ENCODE measurements around the gene TNS3. TPM values are rescaled to one million over a fixed set of nuclear protein-coding genes. Genes with fewer than 3 reads are reported as not detected.

TNS3 gene
- total RNA-seq, 1 donor from 2014 or later, result 89.8 TPM

DNA sequence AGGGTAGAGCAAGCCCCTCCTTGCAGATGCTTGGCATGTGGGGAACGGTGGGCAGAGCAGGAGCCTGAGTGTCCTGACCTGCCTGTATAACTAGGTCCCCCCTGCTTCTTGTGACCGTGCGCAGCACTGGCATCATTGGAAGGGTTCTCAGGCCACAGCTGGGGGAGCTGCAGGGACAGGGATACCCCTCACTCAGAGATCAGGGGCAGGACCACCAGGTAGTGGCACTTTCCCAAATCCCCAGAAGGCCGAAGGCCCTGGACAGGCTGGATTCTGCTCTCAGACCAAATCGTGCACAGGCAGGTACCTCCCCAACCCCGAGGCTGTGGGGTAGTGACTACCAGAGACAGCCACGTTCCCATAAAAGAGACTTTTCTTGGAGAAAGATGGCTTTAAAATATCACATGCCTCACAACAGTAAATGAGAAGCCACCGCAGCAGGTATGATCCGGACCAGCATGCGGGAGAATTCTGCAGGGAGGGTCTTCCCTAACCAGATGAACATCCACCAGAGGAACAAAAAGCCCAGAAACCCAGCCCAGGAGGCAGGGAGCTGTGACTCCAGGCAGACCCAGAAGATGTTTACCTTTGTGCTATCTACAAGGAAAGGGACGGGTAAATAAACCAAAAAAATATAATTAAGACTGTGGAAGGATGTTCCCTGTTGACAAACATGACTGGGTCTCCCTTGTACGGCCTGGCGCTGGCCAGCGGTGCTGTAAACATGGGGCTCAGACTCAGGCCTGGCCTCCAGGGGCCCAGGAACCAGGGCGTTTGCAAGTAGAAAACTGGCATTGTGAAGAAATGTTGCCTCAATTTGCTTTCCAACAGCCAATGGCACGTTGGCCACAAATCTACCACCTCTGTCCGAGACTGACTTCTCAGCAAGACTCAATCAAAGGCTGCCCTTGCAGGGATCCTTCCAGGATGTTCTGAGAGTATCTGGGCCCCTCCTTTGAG lies 180.0 kb downstream of the TNS3 start:
- H3K9me3 ChIP-seq, result no peaks in the 10 kb centered on the region

DNA sequence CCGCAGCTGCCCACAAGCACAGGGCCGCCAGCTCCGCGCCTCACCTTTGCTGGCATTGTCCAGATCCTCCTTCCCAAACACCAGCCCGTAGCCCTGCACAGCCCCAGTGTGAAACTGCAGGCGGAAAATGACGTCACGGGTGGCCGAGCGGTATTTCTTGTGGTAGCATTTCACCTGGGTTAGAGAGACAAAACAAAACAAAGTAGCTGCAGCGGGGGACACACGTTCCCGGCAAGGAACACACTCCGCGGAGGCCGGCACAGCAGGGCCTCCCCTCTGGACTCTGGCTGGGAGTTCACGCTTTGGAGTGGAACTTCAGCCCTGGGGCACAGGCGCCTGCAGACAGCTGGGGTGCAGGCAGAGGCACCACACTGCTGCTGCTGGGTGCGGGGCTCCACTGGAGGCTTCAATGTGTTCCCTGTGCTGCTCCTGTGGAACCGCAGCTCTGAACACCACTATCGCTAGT lies 181.1 kb downstream of the TNS3 start:
- Histone ChIP-seq H3K4me1 (peaks cover 0 to 9% of the 10 kb centered on the region in 2 donors), H3K36me3 (peaks cover 18 to 27% of the 10 kb centered on the region in 2 donors), H3K27ac (no peak overlapping the region), H3K9me3 (no peaks in the 10 kb centered on the region), H3K4me3 (no peak overlapping the region), H3K27me3 (no peaks in the 10 kb centered on the region)
- TF ChIP-seq, protein P1, sequence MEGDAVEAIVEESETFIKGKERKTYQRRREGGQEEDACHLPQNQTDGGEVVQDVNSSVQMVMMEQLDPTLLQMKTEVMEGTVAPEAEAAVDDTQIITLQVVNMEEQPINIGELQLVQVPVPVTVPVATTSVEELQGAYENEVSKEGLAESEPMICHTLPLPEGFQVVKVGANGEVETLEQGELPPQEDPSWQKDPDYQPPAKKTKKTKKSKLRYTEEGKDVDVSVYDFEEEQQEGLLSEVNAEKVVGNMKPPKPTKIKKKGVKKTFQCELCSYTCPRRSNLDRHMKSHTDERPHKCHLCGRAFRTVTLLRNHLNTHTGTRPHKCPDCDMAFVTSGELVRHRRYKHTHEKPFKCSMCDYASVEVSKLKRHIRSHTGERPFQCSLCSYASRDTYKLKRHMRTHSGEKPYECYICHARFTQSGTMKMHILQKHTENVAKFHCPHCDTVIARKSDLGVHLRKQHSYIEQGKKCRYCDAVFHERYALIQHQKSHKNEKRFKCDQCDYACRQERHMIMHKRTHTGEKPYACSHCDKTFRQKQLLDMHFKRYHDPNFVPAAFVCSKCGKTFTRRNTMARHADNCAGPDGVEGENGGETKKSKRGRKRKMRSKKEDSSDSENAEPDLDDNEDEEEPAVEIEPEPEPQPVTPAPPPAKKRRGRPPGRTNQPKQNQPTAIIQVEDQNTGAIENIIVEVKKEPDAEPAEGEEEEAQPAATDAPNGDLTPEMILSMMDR (IDR thresholded peaks at IDR 0.05), result no peak
- intact Hi-C loops (cut with DNase I), result no loop called here
- DNase-seq (ENCODE audit: low spot score in 2 of 2), result peak in 1 of 2 donors; percentile 46

More for the DNA sequence above, 180.0 kb downstream of the TNS3 start:
- intact Hi-C loops (cut with DNase I), result no loop called here
- no peak overlapping the region for H3K4me3 ChIP-seq
- TF ChIP-seq, protein P1 (IDR thresholded peaks at IDR 0.05), result no peak
- H3K4me1 ChIP-seq, result peaks cover 5 to 21% of the 10 kb centered on the region in 2 donors
- peaks cover 7 to 16% of the 10 kb centered on the region in 2 donors for H3K36me3 ChIP-seq
- peak in 1 of 2 donors; percentile 35 for DNase-seq (ENCODE audit: low spot score in 2 of 2)
- no peak overlapping the region for H3K27ac ChIP-seq
- H3K27me3 ChIP-seq, result no peaks in the 10 kb centered on the region

DNA sequence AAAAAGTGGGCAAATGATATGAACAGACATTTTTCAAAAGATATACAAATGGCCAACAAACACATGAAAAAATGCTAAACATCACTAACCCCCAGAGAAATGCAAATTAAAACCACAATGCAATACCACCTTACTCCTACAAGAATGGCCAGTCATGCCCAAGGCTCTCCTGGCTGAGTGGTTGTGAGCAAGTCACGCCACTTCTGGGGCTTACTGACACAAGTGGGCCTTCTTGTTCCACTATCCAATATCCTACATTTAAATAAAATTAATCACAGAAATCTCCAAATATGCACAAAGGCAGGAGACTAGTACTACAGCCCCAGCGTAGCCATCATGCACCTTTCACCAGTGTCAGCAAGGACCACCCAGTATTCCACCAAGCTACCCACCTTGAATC lies 181.9 kb downstream of the TNS3 start:
- no peak overlapping the region for H3K4me3 ChIP-seq
- TF ChIP-seq, protein P1 (IDR thresholded peaks at IDR 0.05), result no peak
- no peaks in the 10 kb centered on the region for H3K27me3 ChIP-seq
- intact Hi-C loops (cut with DNase I), result no loop called here
- peaks cover 0 to 2% of the 10 kb centered on the region in 2 donors for H3K4me1 ChIP-seq
- DNase-seq (ENCODE audit: low spot score in 2 of 2), result peak in 1 of 2 donors; percentile 30
- peaks cover 22 to 35% of the 10 kb centered on the region in 2 donors for H3K36me3 ChIP-seq
- H3K27ac ChIP-seq, result no peak overlapping the region
- no peaks in the 10 kb centered on the region for H3K9me3 ChIP-seq

DNA sequence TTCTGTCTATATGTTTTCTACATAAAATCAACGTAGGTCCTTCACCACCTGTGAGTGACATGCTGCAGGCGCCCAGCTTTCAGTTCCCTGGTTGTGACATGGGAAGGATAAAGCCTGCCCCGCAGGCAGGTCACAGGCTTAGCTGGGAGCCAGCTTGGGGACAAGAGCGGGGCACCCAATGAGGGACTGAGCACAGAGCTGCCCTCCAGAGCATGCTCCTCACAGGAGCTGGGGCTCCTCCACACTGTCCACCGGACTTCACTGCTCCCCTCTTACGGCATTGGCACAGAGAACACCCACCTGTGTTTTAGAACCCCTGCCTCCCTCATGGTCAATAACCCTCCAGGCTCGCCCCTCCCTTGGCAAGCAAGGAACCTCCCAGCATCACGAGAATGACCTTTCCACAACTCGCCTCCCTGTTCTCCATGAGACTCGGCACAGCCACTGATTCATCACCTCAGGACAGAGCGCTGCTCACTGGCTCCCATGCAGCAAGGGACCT lies 187.1 kb downstream of the TNS3 start:
- peaks cover 23 to 39% of the 10 kb centered on the region in 2 donors for H3K36me3 ChIP-seq
- no peak overlapping the region for H3K4me3 ChIP-seq
- no peaks in the 10 kb centered on the region for H3K27me3 ChIP-seq
- H3K9me3 ChIP-seq, result no peaks in the 10 kb centered on the region
- no peak overlapping the region for H3K27ac ChIP-seq
- intact Hi-C loops (cut with DNase I), result loop anchor here (5.0 kb wide), 2 partner anchors 37 to 422 kb away; no protein-coding TSS in a partner anchor
- H3K4me1 ChIP-seq, result peaks cover 0 to 3% of the 10 kb centered on the region in 2 donors
- TF ChIP-seq, protein P1 (IDR thresholded peaks at IDR 0.05), result no peak
- DNase-seq (ENCODE audit: low spot score in 2 of 2), result peak in 1 of 2 donors; percentile 46

DNA sequence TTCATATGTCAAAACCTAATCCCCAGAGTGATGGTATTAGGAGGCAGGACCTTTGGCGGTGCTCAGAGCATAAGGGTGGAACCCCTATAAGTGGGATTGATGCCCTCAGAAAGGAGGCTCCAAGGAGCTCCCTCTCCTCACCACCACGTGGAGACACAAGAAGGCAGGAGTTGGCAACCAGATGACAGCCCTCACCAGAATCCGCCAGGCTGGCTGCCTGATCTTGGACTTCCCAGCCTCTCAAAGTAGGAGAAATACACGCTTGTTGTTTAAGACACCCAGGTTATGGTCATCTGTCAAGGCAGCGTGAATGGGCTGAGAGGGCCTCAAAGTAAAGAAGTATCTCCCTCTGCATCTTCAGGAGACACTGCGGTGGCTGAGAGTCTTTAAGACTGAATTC lies 187.7 kb downstream of the TNS3 start:
- Histone ChIP-seq H3K27me3 (no peaks in the 10 kb centered on the region), H3K4me1 (peaks cover 0 to 3% of the 10 kb centered on the region in 2 donors), H3K9me3 (no peaks in the 10 kb centered on the region), H3K36me3 (peaks cover 23 to 44% of the 10 kb centered on the region in 2 donors), H3K27ac (no peak overlapping the region), H3K4me3 (no peak overlapping the region)
- DNase-seq (ENCODE audit: low spot score in 2 of 2), result peak in 1 of 2 donors; percentile 42
- TF ChIP-seq, protein P1 (IDR thresholded peaks at IDR 0.05), result no peak
- intact Hi-C loops (cut with DNase I), result loop anchor here (5.0 kb wide), 2 partner anchors 38 to 423 kb away; no protein-coding TSS in a partner anchor

Measured in ascending aorta (tissue), 2 donors.